Keratinocyte (primary cell): ENCODE measurements around the gene MICAL3. TPM values are rescaled to one million over a fixed set of nuclear protein-coding genes. Genes with fewer than 3 reads are reported as not detected.

ENCODE experiments used
- DNase-seq: peaks from one replicate; pipeline ENCODE4 v3.0.0-alpha.2; 2011; ENCODE audit warnings: low read depth, missing footprints, low spot score
- FAIRE-seq: peaks from 2 replicates; lab custom pipeline; 2011; peaks lifted over from hg19 to GRCh38; lab: Jason Lieb, UNC
- H2AFZ ChIP-seq: 2 replicates; pipeline ENCODE4 v1.6.0; 2012; ENCODE audit warnings: low read length, control low read depth, inconsistent platforms; ENCODE audit not compliant: control insufficient read depth
- H3K27ac ChIP-seq: 2 replicates; pipeline ENCODE4 v1.5.1; 2011; ENCODE audit warnings: low read length; ENCODE audit not compliant: control insufficient read depth, insufficient read depth
- H3K27me3 ChIP-seq: 3 replicates; pipeline ENCODE4 v1.6.0; 2011; ENCODE audit warnings: low read length; ENCODE audit not compliant: control insufficient read depth, insufficient read depth; ENCODE audit errors: extremely low read depth
- H3K36me3 ChIP-seq, 2 experiments: 2 replicates in 1 of 2; 3 replicates in 1 of 2; pipeline ENCODE4 v1.5.1; 2011; ENCODE audit warnings: low read length in 2 of 2, mild to moderate bottlenecking in 1 of 2; ENCODE audit not compliant: control insufficient read depth in 2 of 2, insufficient read depth in 2 of 2; ENCODE audit errors: extremely low read depth in 1 of 2
- H3K4me1 ChIP-seq: 3 replicates; pipeline ENCODE4 v1.5.1; 2011; ENCODE audit warnings: low read length; ENCODE audit not compliant: control insufficient read depth, insufficient read depth; ENCODE audit errors: extremely low read depth
- H3K4me2 ChIP-seq: 3 replicates; pipeline ENCODE4 v1.6.0; 2011; ENCODE audit warnings: low read depth, low read length; ENCODE audit not compliant: control insufficient read depth, insufficient read depth; ENCODE audit errors: extremely low read depth
- H3K4me3 ChIP-seq, 3 experiments: fragments of 200-600 bp in 1 of 3; sonication (generic) in 1 of 3; 2 replicates in 2 of 3; 3 replicates in 1 of 3; pipeline ENCODE4 v1.5.1; 2011 to 2016; ENCODE audit warnings: low read length in 3 of 3, mild to moderate bottlenecking in 3 of 3, control low read depth in 2 of 3, inconsistent platforms in 1 of 3, low read depth in 1 of 3, mixed read lengths in 1 of 3, mixed run types in 1 of 3, moderate library complexity in 1 of 3; ENCODE audit not compliant: control insufficient read depth in 2 of 3, insufficient read depth in 2 of 3; ENCODE audit errors: extremely low read depth in 1 of 3
- H3K79me2 ChIP-seq: 2 replicates; pipeline ENCODE4 v1.6.0; 2012; ENCODE audit warnings: low read length; ENCODE audit not compliant: control insufficient read depth, insufficient read depth
- H3K9ac ChIP-seq: 3 replicates; pipeline ENCODE4 v1.6.0; 2011; ENCODE audit warnings: low read length; ENCODE audit not compliant: control insufficient read depth, insufficient read depth; ENCODE audit errors: extremely low read depth
- H3K9me1 ChIP-seq: 3 replicates; pipeline ENCODE4 v1.6.0; 2011; ENCODE audit warnings: low read length; ENCODE audit not compliant: control insufficient read depth, insufficient read depth; ENCODE audit errors: extremely low read depth
- H3K9me3 ChIP-seq: 2 replicates; pipeline ENCODE4 v1.5.1; 2012; ENCODE audit warnings: low read depth, low read length; ENCODE audit not compliant: control insufficient read depth
- H4K20me1 ChIP-seq: 3 replicates; pipeline ENCODE4 v1.6.0; 2011; ENCODE audit warnings: low read length; ENCODE audit not compliant: control insufficient read depth, insufficient read depth; ENCODE audit errors: extremely low read depth
- CTCF ChIP-seq, 3 experiments: IDR thresholded peaks in 1 of 3; conservative IDR thresholded peaks in 1 of 3; optimal IDR thresholded peaks in 1 of 3; 2 replicates in 2 of 3; 3 replicates in 1 of 3; pipeline versions ENCODE3 to v1.5.1; 2011; ENCODE audit warnings: low read length in 3 of 3, mild to moderate bottlenecking in 3 of 3, moderate library complexity in 2 of 3, control low read depth in 1 of 3, inconsistent platforms in 1 of 3; ENCODE audit not compliant: insufficient read depth in 2 of 3; ENCODE audit errors: extremely low read depth in 1 of 3
- EZH2 ChIP-seq: IDR thresholded peaks from one replicate; pipeline ENCODE4 v1.6.1; 2012; ENCODE audit warnings: inconsistent platforms, mild to moderate bottlenecking, low read length, moderate library complexity
- dilution Hi-C: fragments of 300-500 bp; cut with MboI; formaldehyde crosslinking; loops from one replicate; pipeline ENCODE4 v1.7.0; 2020; ENCODE audit warnings: low sequenced_read_pairs; ENCODE audit not compliant: extremely low pct_ligation_motif_present
- polyA plus RNA-seq, 5 experiments: library from polyadenylated mRNA; depleted of rRNA in 3 of 5; stranded (reverse) in 3 of 5; stranded (forward) in 1 of 5; unstranded in 1 of 5; fragments of >200 nt; gene quantifications; 1 replicate in 1 of 5; 2 replicates in 3 of 5; 3 replicates in 1 of 5; pipeline versions ENCODE4 v1.2.1 to v1.2.3, GENCODE V29; 2011 to 2012; ENCODE audit warnings: missing spikeins in 2 of 5, low read depth in 1 of 5, low replicate concordance in 1 of 5

The MICAL3 gene
- polyA plus RNA-seq, 1 donor (not counting 4 experiments of a cell fraction or from before 2014, with no cell fraction given): 27.9 TPM

- dilution Hi-C loops: no loop called here
- TF ChIP-seq EZH2: no peak
- no peak for TF ChIP-seq CTCF (optimal IDR thresholded peaks at IDR 0.05 in 1 of 3, IDR thresholded peaks at IDR 0.05 in 1 of 3, conservative IDR thresholded peaks at IDR 0.05 in 1 of 3; ENCODE audit: extremely low read depth in 1 of 3, insufficient read depth in 2 of 3, low read length in 3 of 3)
- no peak overlapping the region for H2AFZ ChIP-seq
- no peak for FAIRE-seq
- no peaks in the 10 kb centered on the region for H3K9me3 ChIP-seq
- no peak overlapping the region for H3K4me3 ChIP-seq
- H4K20me1 ChIP-seq: peaks cover 21% of the 10 kb centered on the region
- peaks cover 5% of the 10 kb centered on the region for H3K9me1 ChIP-seq
- H3K27ac ChIP-seq: no peak overlapping the region
- H3K4me1 ChIP-seq: no peaks in the 10 kb centered on the region
- H3K79me2 ChIP-seq: peaks cover 90% of the 10 kb centered on the region
- H3K36me3 ChIP-seq: peaks cover 5 to 18% of the 10 kb centered on the region in 2 experiments
- no peak overlapping the region for H3K9ac ChIP-seq
- no peak overlapping the region for H3K4me2 ChIP-seq
- no peaks in the 10 kb centered on the region for H3K27me3 ChIP-seq
- DNase-seq: no peak
Measured at GRCh38 chr22:17960011-17960410, 64.3 kb downstream of the MICAL3 start.

GRCh38 chr22:17958166-17958565, 66.2 kb downstream of the MICAL3 start:
- Histone ChIP-seq H3K4me1 (no peaks in the 10 kb centered on the region), H3K4me2 (no peak overlapping the region), H3K9me3 (no peaks in the 10 kb centered on the region), H3K79me2 (peaks cover 90% of the 10 kb centered on the region), H3K27me3 (no peaks in the 10 kb centered on the region), H3K36me3 (peaks cover 5 to 22% of the 10 kb centered on the region in 2 experiments), H4K20me1 (peaks cover 16% of the 10 kb centered on the region), H3K9me1 (peaks cover 5% of the 10 kb centered on the region), H3K9ac (no peak overlapping the region), H3K4me3 (no peak overlapping the region), H3K27ac (no peak overlapping the region), H2AFZ (no peak overlapping the region)
- no peak for DNase-seq
- TF ChIP-seq EZH2: no peak
- no peak for TF ChIP-seq CTCF (optimal IDR thresholded peaks at IDR 0.05 in 1 of 3, IDR thresholded peaks at IDR 0.05 in 1 of 3, conservative IDR thresholded peaks at IDR 0.05 in 1 of 3; ENCODE audit: extremely low read depth in 1 of 3, insufficient read depth in 2 of 3, low read length in 3 of 3)
- no peak for FAIRE-seq
- dilution Hi-C loops: no loop called here
